ENCODE measurements around the gene CTNND2. TPM values are rescaled to one million over a fixed set of nuclear protein-coding genes. Genes with fewer than 3 reads are reported as not detected.

The CTNND2 gene
- total RNA-seq, 1 experiment from 2014 or later = 7.0 TPM

- Histone ChIP-seq H3K4me2 (ENCODE audit: insufficient read depth, insufficient read length, low read length) (no peak overlapping the region), H3K9me3 (ENCODE audit: control insufficient read depth, low read depth, low read length) (no peaks in the 10 kb centered on the region)
- WGBS (ENCODE audit: extremely low coverage, insufficient read length, low lambda C conversion rate) = no CpG with 5 or more reads among the region's 2 CpGs
Measured at GRCh38 chr5:11467588-11467987, 436.7 kb downstream of the CTNND2 start.

More at GRCh38 chr5:11467588-11467987, 436.7 kb downstream of the CTNND2 start:
- Histone ChIP-seq H3K18ac (ENCODE audit: insufficient read length, low read depth, low read length) (no peak overlapping the region), H3K79me1 (ENCODE audit: insufficient read depth, low read depth, low read length, poor library complexity, severe bottlenecking) (no peaks in the 10 kb centered on the region), H3K27ac (ENCODE audit: insufficient read length, low read depth, low read length) (no peak overlapping the region), H3T11ph (ENCODE audit: low read length) (no peak overlapping the region), H3K56ac (ENCODE audit: insufficient read length, low read depth, low read length) (no peak overlapping the region), H2BK15ac (ENCODE audit: low read depth, low read length) (no peak overlapping the region), H3K14ac (ENCODE audit: insufficient read depth, low read length) (no peak overlapping the region), H3K23ac (ENCODE audit: insufficient read length, low read depth, low read length) (no peak overlapping the region), H3K4me1 (ENCODE audit: insufficient read depth, low read length) (no peaks in the 10 kb centered on the region), H4K91ac (ENCODE audit: insufficient read length, low read depth, low read length) (no peak overlapping the region), H3K23me2 (ENCODE audit: insufficient read length, low read depth, low read length, poor library complexity, severe bottlenecking) (no peaks in the 10 kb centered on the region), H2BK5ac (ENCODE audit: insufficient read length, low read length) (no peak overlapping the region), H4K8ac (replicated peaks; ENCODE audit: insufficient read length, low read depth, low read length) (no peak overlapping the region), H2BK120ac (ENCODE audit: low read depth, low read length, poor library complexity, severe bottlenecking) (no peak overlapping the region), H3K9ac (ENCODE audit: extremely low read depth, insufficient read length, low read length) (no peak overlapping the region), H4K5ac (ENCODE audit: insufficient read length, low read depth, low read length) (no peak overlapping the region), H3K79me2 (ENCODE audit: insufficient read depth, low read length) (no peaks in the 10 kb centered on the region), H3K27me3 (ENCODE audit: insufficient read depth, low read length) (no peaks in the 10 kb centered on the region), H2BK12ac (ENCODE audit: insufficient read length, low read depth, low read length) (no peak overlapping the region), H4K20me1 (ENCODE audit: control insufficient read depth, insufficient read depth, insufficient read length) (no peaks in the 10 kb centered on the region), H2AK5ac (ENCODE audit: insufficient read length, low read length) (no peak overlapping the region), H3K4ac (ENCODE audit: low read depth, low read length) (no peak overlapping the region), H2BK20ac (ENCODE audit: low read depth, low read length, poor library complexity, severe bottlenecking) (no peak overlapping the region), H2AFZ (ENCODE audit: low read length) (no peak overlapping the region)
- no peak for TF ChIP-seq CTCF (conservative IDR thresholded peaks at IDR 0.05)
- H3K36me3 Mint-ChIP-seq (ENCODE audit: insufficient read depth in 1 of 3, low read depth in 3 of 3) = no peaks in the 10 kb centered on the region
- H3K9me3 Mint-ChIP-seq = peaks cover 0 to 4% of the 10 kb centered on the region in 2 experiments; a peak in 1 of 5 replicates
- H3K27ac Mint-ChIP-seq = no peak overlapping the region
- no peak overlapping the region for H3K4me3 Mint-ChIP-seq
- peaks cover 8% of the 10 kb centered on the region in 2 experiments; a peak in 3 of 4 replicates for H3K4me1 Mint-ChIP-seq
- no peaks in the 10 kb centered on the region for H3K27me3 Mint-ChIP-seq (ENCODE audit: low read depth)
- no peak for DNase-seq
